Measurements from ENCODE around the gene ELMOD2. TPM values are rescaled to one million over a fixed set of nuclear protein-coding genes. Genes with fewer than 3 reads are reported as not detected.

Gene ELMOD2
- total and polyA plus RNA-seq, 2 of the 13 experiments (the other 11 are each of a cell fraction or from before 2014, with no cell fraction given) = 10.2 to 38.1 TPM

DNA sequence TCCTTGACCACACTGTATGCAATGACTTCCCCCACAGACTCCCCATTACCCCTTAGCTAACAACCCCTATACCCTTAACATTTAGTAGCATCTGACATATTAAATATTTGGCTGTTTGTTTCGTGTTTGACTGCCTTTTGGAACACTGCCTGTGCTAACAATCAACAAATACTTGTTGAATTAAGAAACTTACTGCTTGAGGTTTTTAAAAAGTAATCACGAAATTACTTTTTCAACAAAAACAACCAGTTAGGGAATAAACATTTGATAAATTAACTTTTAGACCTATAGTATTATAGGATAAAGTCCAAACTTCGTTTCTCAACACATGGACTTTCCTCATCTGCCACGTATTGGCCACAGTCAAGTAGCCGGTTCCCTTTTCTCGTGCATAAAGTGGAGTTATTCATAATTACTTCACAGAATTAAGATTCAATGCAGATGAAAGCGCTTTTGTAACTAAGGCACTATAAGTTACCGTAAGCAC lies 555 bp upstream of the ELMOD2 start (continued):
- TF ChIP-seq, protein P1, sequence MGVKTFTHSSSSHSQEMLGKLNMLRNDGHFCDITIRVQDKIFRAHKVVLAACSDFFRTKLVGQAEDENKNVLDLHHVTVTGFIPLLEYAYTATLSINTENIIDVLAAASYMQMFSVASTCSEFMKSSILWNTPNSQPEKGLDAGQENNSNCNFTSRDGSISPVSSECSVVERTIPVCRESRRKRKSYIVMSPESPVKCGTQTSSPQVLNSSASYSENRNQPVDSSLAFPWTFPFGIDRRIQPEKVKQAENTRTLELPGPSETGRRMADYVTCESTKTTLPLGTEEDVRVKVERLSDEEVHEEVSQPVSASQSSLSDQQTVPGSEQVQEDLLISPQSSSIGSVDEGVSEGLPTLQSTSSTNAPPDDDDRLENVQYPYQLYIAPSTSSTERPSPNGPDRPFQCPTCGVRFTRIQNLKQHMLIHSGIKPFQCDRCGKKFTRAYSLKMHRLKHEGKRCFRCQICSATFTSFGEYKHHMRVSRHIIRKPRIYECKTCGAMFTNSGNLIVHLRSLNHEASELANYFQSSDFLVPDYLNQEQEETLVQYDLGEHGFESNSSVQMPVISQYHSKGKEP (CRISPR knock-in tag; IDR thresholded peaks at IDR 0.05) = no peak
- no peak for TF ChIP-seq KDM3A (CRISPR knock-in tag; IDR thresholded peaks at IDR 0.05; ENCODE audit: low read depth)
- no peak for TF ChIP-seq HOXD1 (CRISPR knock-in tag; IDR thresholded peaks at IDR 0.05)
- TF ChIP-seq MATR3 (CRISPR knock-in tag; IDR thresholded peaks at IDR 0.05) = no peak
- TF ChIP-seq SPEN (CRISPR knock-in tag; IDR thresholded peaks at IDR 0.05; ENCODE audit: low read depth) = no peak
- TF ChIP-seq DNMT1 (CRISPR knock-in tag; IDR thresholded peaks at IDR 0.05) = no peak
- no peak for TF ChIP-seq MAZ (IDR thresholded peaks at IDR 0.05; ENCODE audit: borderline replicate concordance, low read depth, low read length)
- TF ChIP-seq MAZ (CRISPR knock-in tag; IDR thresholded peaks at IDR 0.05; ENCODE audit: low read depth) = no peak
- no peak for TF ChIP-seq CREB1 (IDR thresholded peaks at IDR 0.05)
- peak; percentile 19; the same call in 1 of the 2 replicates for TF ChIP-seq CREB1 (CRISPR knock-in tag; IDR thresholded peaks at IDR 0.05)
- TF ChIP-seq, protein P2, sequence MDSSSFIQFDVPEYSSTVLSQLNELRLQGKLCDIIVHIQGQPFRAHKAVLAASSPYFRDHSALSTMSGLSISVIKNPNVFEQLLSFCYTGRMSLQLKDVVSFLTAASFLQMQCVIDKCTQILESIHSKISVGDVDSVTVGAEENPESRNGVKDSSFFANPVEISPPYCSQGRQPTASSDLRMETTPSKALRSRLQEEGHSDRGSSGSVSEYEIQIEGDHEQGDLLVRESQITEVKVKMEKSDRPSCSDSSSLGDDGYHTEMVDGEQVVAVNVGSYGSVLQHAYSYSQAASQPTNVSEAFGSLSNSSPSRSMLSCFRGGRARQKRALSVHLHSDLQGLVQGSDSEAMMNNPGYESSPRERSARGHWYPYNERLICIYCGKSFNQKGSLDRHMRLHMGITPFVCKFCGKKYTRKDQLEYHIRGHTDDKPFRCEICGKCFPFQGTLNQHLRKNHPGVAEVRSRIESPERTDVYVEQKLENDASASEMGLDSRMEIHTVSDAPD (CRISPR knock-in tag; IDR thresholded peaks at IDR 0.05) = no peak
- TF ChIP-seq BORCS8-MEF2B (CRISPR knock-in tag; IDR thresholded peaks at IDR 0.05) = no peak
- TF ChIP-seq, protein P3, sequence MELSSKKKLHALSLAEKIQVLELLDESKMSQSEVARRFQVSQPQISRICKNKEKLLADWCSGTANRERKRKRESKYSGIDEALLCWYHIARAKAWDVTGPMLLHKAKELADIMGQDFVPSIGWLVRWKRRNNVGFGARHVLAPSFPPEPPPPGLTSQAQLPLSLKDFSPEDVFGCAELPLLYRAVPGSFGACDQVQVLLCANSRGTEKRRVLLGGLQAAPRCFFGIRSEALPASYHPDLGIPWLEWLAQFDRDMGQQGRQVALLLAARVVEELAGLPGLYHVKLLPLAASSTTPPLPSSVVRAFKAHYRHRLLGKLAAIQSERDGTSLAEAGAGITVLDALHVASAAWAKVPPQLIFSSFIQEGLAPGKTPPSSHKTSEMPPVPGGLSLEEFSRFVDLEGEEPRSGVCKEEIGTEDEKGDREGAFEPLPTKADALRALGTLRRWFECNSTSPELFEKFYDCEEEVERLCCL (CRISPR knock-in tag; IDR thresholded peaks at IDR 0.05; ENCODE audit: borderline replicate concordance) = no peak
- no peak for TF ChIP-seq ONECUT2 (CRISPR knock-in tag; IDR thresholded peaks at IDR 0.05)
- TF ChIP-seq ISX (CRISPR knock-in tag; conservative IDR thresholded peaks at IDR 0.05) = no peak
- no peak for TF ChIP-seq FOSL1 (CRISPR knock-in tag; IDR thresholded peaks at IDR 0.05; ENCODE audit: borderline replicate concordance)
- no peak for TF ChIP-seq ZSCAN31 (CRISPR knock-in tag; IDR thresholded peaks at IDR 0.05; ENCODE audit: low read depth)
- no peak for TF ChIP-seq NRL (CRISPR knock-in tag; IDR thresholded peaks at IDR 0.05; ENCODE audit: borderline replicate concordance)
- peak; percentile 5; the same call in 1 of the 2 replicates for TF ChIP-seq ARID2 (CRISPR knock-in tag; IDR thresholded peaks at IDR 0.05; ENCODE audit: borderline replicate concordance)
- peak; percentile 25; the same call in 1 of the 2 replicates for TF ChIP-seq CHD4 (IDR thresholded peaks at IDR 0.05; ENCODE audit: borderline replicate concordance, low read length)
- no peak for TF ChIP-seq ZIK1 (CRISPR knock-in tag; IDR thresholded peaks at IDR 0.05; ENCODE audit: borderline replicate concordance, low read depth)
- TF ChIP-seq ZNF546 (CRISPR knock-in tag; conservative IDR thresholded peaks at IDR 0.05) = no peak
- no peak for TF ChIP-seq ZNF17 (CRISPR knock-in tag; IDR thresholded peaks at IDR 0.05)
- TF ChIP-seq HDAC2 (CRISPR knock-in tag; IDR thresholded peaks at IDR 0.05) = no peak
- no peak for TF ChIP-seq SNAPC2 (CRISPR knock-in tag; IDR thresholded peaks at IDR 0.05)
- no peak for TF ChIP-seq ZNF629 (CRISPR knock-in tag; conservative IDR thresholded peaks at IDR 0.05)
